Suprapubic skin (tissue), 4 donors: Measurements from ENCODE around the gene ARMH3.

Experiments used
- EP300 ChIP-seq: sonication (generic); formaldehyde crosslinking; IDR thresholded peaks from one replicate; pipeline ENCODE4 v1.6.1; 2017; ENCODE audit warnings: antibody characterized with exemption
- POLR2A ChIP-seq, 2 donors: fragments of 450-650 bp; IDR thresholded peaks; one replicate each; pipeline ENCODE4 v1.6.1; 2017; ENCODE audit warnings: antibody characterized with exemption in 2 of 2, mild to moderate bottlenecking in 2 of 2, moderate library complexity in 2 of 2
- POLR2AphosphoS5 ChIP-seq, 3 donors: sonication (generic); formaldehyde crosslinking; IDR thresholded peaks; one replicate each; pipeline ENCODE4 v1.6.1; 2017; ENCODE audit warnings: antibody characterized with exemption in 3 of 3
- TF ChIP-seq, protein P1 (sequence below), 2 donors: fragments of 200-600 bp in 1 of 2; fragments of 450-650 bp in 1 of 2; sonication (generic) in 1 of 2; IDR thresholded peaks; one replicate each; pipeline ENCODE4 v1.5.1; 2016 to 2019; ENCODE audit warnings: antibody characterized with exemption in 2 of 2, mild to moderate bottlenecking in 1 of 2, moderate library complexity in 1 of 2

DNA sequence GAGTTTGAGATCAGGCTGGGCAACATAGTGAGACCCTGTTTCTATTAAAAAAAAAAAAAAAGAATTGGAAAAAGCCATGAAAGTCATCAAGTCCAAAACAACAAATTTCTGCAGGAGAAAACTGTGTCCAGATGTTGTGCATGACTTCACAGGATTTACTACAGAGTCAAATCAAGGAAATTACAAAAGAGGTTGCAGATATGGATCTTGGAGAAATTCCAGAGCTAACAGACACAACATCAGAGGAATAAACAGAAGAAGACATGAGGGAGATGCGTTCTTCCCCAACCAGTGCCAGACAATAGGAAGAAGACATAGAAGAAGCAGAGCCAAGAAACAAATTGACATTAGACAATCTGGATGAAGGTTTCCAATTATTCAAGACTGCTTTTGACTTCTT lies 188.0 kb downstream of the ARMH3 start:
- TF ChIP-seq, protein P1, sequence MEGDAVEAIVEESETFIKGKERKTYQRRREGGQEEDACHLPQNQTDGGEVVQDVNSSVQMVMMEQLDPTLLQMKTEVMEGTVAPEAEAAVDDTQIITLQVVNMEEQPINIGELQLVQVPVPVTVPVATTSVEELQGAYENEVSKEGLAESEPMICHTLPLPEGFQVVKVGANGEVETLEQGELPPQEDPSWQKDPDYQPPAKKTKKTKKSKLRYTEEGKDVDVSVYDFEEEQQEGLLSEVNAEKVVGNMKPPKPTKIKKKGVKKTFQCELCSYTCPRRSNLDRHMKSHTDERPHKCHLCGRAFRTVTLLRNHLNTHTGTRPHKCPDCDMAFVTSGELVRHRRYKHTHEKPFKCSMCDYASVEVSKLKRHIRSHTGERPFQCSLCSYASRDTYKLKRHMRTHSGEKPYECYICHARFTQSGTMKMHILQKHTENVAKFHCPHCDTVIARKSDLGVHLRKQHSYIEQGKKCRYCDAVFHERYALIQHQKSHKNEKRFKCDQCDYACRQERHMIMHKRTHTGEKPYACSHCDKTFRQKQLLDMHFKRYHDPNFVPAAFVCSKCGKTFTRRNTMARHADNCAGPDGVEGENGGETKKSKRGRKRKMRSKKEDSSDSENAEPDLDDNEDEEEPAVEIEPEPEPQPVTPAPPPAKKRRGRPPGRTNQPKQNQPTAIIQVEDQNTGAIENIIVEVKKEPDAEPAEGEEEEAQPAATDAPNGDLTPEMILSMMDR (IDR thresholded peaks at IDR 0.05) = no peak
- TF ChIP-seq EP300 (no peak), POLR2A (IDR thresholded peaks at IDR 0.05) (no peak), POLR2AphosphoS5 (IDR thresholded peaks at IDR 0.05) (no peak)
